Smooth muscle cell (in vitro differentiated cells): ENCODE data around the gene CNPY3. TPM values are rescaled to one million over a fixed set of nuclear protein-coding genes. Genes with fewer than 3 reads are reported as not detected.

ENCODE experiments used
- DNase-seq: peaks from one replicate; lab custom pipeline; 2025; ENCODE audit not compliant: unreplicated experiment; lab: John Stamatoyannopoulos, UW
- H2AFZ ChIP-seq: fragments of 200-600 bp; sonication (generic); 2 replicates; pipeline ENCODE4 v1.6.0; 2016; ENCODE audit warnings: antibody characterized with exemption, low read depth, mild to moderate bottlenecking
- H3F3A ChIP-seq: fragments of 200-600 bp; sonication (generic); 2 replicates; pipeline ENCODE4 v1.6.0; 2017; ENCODE audit warnings: antibody characterized with exemption, low read depth
- H3K27ac ChIP-seq: fragments of 200-600 bp; sonication (generic); 2 replicates; pipeline ENCODE4 v1.5.1; 2016; ENCODE audit warnings: low read depth, mild to moderate bottlenecking
- H3K27me3 ChIP-seq: fragments of 200-600 bp; sonication (generic); 2 replicates; pipeline ENCODE4 v1.6.1; 2016; ENCODE audit warnings: low read depth, mild to moderate bottlenecking
- H3K36me3 ChIP-seq: fragments of 200-600 bp; sonication (generic); 2 replicates; pipeline ENCODE4 v1.5.1; 2016; ENCODE audit warnings: low read depth
- H3K4me1 ChIP-seq: fragments of 200-600 bp; sonication (generic); 2 replicates; pipeline ENCODE4 v1.5.1; 2016; ENCODE audit warnings: low read depth
- H3K4me2 ChIP-seq: fragments of 200-600 bp; sonication (generic); 2 replicates; pipeline ENCODE4 v1.6.0; 2016; ENCODE audit warnings: mild to moderate bottlenecking
- H3K4me3 ChIP-seq: fragments of 200-600 bp; sonication (generic); 2 replicates; pipeline ENCODE4 v1.5.1; 2016; ENCODE audit warnings: mild to moderate bottlenecking
- H3K79me2 ChIP-seq: fragments of 200-600 bp; sonication (generic); 2 replicates; pipeline ENCODE4 v1.6.0; 2016; ENCODE audit warnings: low read depth, mild to moderate bottlenecking
- H3K9ac ChIP-seq: fragments of 200-600 bp; sonication (generic); 2 replicates; pipeline ENCODE4 v1.6.0; 2016; ENCODE audit warnings: low read depth
- H3K9me3 ChIP-seq: fragments of 200-600 bp; sonication (generic); replicated peaks from 2 replicates; pipeline ENCODE4 v1.5.1; 2016; ENCODE audit warnings: low read depth
- H4K20me1 ChIP-seq: fragments of 200-600 bp; sonication (generic); 2 replicates; pipeline ENCODE4 v1.6.0; 2016; ENCODE audit warnings: low read depth
- WGBS: methylation state at CpG from one replicate; pipeline ENCODE4 v1.1.7; 2016; ENCODE audit warnings: low lambda C conversion rate; 5-methylcytosine and 5-hydroxymethylcytosine counted together
- polyA plus RNA-seq: library from polyadenylated mRNA; unstranded; fragments of >200 nt; fragmentation: Nextera tagmentation; extraction: Ambion mirVana; gene quantifications from 2 replicates; pipeline ENCODE4 v1.2.1, GENCODE V29; 2016
- total RNA-seq: library from RNA; depleted of rRNA; stranded (reverse); fragments of >200 nt; gene quantifications from 2 replicates; pipeline ENCODE4 v1.2.3, GENCODE V29; 2014
- TF ChIP-seq, protein P1 (sequence below): fragments of 200-600 bp; sonication (generic); IDR thresholded peaks from 2 replicates; pipeline ENCODE4 v1.5.1; 2017; ENCODE audit warnings: borderline replicate concordance, mild to moderate bottlenecking, antibody characterized with exemption; ENCODE audit not compliant: insufficient read depth, poor library complexity, severe bottlenecking

The CNPY3 gene
- total and polyA plus RNA-seq, 2 experiments from 2014 or later: 20.5 to 51.4 TPM

- no peak overlapping the region for H2AFZ ChIP-seq
- no peak overlapping the region for H3K9ac ChIP-seq
- peaks cover 2% of the 10 kb centered on the region for H3K4me1 ChIP-seq
- no peaks in the 10 kb centered on the region for H3K9me3 ChIP-seq
- no peak for DNase-seq
- H4K20me1 ChIP-seq: no peaks in the 10 kb centered on the region
- H3K27me3 ChIP-seq: no peaks in the 10 kb centered on the region
- H3K4me3 ChIP-seq: no peak overlapping the region
- TF ChIP-seq, protein P1, sequence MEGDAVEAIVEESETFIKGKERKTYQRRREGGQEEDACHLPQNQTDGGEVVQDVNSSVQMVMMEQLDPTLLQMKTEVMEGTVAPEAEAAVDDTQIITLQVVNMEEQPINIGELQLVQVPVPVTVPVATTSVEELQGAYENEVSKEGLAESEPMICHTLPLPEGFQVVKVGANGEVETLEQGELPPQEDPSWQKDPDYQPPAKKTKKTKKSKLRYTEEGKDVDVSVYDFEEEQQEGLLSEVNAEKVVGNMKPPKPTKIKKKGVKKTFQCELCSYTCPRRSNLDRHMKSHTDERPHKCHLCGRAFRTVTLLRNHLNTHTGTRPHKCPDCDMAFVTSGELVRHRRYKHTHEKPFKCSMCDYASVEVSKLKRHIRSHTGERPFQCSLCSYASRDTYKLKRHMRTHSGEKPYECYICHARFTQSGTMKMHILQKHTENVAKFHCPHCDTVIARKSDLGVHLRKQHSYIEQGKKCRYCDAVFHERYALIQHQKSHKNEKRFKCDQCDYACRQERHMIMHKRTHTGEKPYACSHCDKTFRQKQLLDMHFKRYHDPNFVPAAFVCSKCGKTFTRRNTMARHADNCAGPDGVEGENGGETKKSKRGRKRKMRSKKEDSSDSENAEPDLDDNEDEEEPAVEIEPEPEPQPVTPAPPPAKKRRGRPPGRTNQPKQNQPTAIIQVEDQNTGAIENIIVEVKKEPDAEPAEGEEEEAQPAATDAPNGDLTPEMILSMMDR: no peak
- H3K36me3 ChIP-seq: no peaks in the 10 kb centered on the region
- H3K4me2 ChIP-seq: no peak overlapping the region
- H3K79me2 ChIP-seq: no peaks in the 10 kb centered on the region
- no peaks in the 10 kb centered on the region for H3F3A ChIP-seq
- 89% methylated on average over 10 of the region's 10 CpGs for WGBS
- no peak overlapping the region for H3K27ac ChIP-seq
Measured at GRCh38 chr6:42904467-42904866, 24.8 kb upstream of the CNPY3 start.

GRCh38 chr6:42907336-42907735 lies 21.9 kb upstream of the CNPY3 start:
- no peaks in the 10 kb centered on the region for H4K20me1 ChIP-seq
- no peaks in the 10 kb centered on the region for H3K4me1 ChIP-seq
- WGBS: 81% methylated on average over 5 of the region's 5 CpGs
- H3K27me3 ChIP-seq: no peaks in the 10 kb centered on the region
- H3K4me3 ChIP-seq: no peak overlapping the region
- no peak overlapping the region for H3K9ac ChIP-seq
- no peaks in the 10 kb centered on the region for H3K36me3 ChIP-seq
- H3K79me2 ChIP-seq: no peaks in the 10 kb centered on the region
- H3K4me2 ChIP-seq: no peak overlapping the region
- no peak overlapping the region for H2AFZ ChIP-seq
- H3K27ac ChIP-seq: no peak overlapping the region
- TF ChIP-seq, protein P1: no peak
- peaks cover 4% of the 10 kb centered on the region for H3F3A ChIP-seq
- DNase-seq: no peak
- H3K9me3 ChIP-seq: no peaks in the 10 kb centered on the region

GRCh38 chr6:42909835-42910234 lies 19.4 kb upstream of the CNPY3 start:
- no peaks in the 10 kb centered on the region for H3K36me3 ChIP-seq
- no peak for DNase-seq
- 86% methylated on average over 10 of the region's 10 CpGs for WGBS

More at GRCh38 chr6:42909835-42910234, 19.4 kb upstream of the CNPY3 start:
- TF ChIP-seq, protein P1: no peak
- Histone ChIP-seq H3K27ac (no peak overlapping the region), H2AFZ (no peak overlapping the region), H3K27me3 (no peaks in the 10 kb centered on the region), H3K9ac (no peak overlapping the region), H4K20me1 (no peaks in the 10 kb centered on the region), H3F3A (peaks cover 4% of the 10 kb centered on the region), H3K9me3 (no peaks in the 10 kb centered on the region), H3K4me1 (no peaks in the 10 kb centered on the region), H3K4me3 (no peak overlapping the region), H3K4me2 (no peak overlapping the region), H3K79me2 (no peaks in the 10 kb centered on the region)
